VCaP (cell line): Measurements from ENCODE around the gene MCUB.
A peak's percentile ranks its signal among the peaks of the same experiment; 100 is the strongest.

ENCODE experiments used
- H3K27ac ChIP-seq: fragments of 450-650 bp; 2 replicates; pipeline ENCODE4 v1.5.1; 2017
- TF ChIP-seq, protein P1 (sequence below): fragments of 450-650 bp; conservative IDR thresholded peaks from 2 replicates; pipeline ENCODE4 v1.5.1; 2017; ENCODE audit warnings: mild to moderate bottlenecking, moderate library complexity

MCUB gene

GRCh38 chr4:109690690-109691410 is 130.8 kb downstream of the MCUB start:
- H3K27ac ChIP-seq: no peak overlapping the region

GRCh38 chr4:109691411-109691920 is 131.4 kb downstream of the MCUB start:
- H3K27ac ChIP-seq: no peak overlapping the region
- TF ChIP-seq, protein P1, sequence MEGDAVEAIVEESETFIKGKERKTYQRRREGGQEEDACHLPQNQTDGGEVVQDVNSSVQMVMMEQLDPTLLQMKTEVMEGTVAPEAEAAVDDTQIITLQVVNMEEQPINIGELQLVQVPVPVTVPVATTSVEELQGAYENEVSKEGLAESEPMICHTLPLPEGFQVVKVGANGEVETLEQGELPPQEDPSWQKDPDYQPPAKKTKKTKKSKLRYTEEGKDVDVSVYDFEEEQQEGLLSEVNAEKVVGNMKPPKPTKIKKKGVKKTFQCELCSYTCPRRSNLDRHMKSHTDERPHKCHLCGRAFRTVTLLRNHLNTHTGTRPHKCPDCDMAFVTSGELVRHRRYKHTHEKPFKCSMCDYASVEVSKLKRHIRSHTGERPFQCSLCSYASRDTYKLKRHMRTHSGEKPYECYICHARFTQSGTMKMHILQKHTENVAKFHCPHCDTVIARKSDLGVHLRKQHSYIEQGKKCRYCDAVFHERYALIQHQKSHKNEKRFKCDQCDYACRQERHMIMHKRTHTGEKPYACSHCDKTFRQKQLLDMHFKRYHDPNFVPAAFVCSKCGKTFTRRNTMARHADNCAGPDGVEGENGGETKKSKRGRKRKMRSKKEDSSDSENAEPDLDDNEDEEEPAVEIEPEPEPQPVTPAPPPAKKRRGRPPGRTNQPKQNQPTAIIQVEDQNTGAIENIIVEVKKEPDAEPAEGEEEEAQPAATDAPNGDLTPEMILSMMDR: no peak

More at GRCh38 chr4:109690690-109691410, 130.8 kb downstream of the MCUB start:
- TF ChIP-seq, protein P1: no peak

GRCh38 chr4:109698656-109699055 is 138.6 kb downstream of the MCUB start:
- TF ChIP-seq, protein P1: no peak
- H3K27ac ChIP-seq: no peak overlapping the region

GRCh38 chr4:109699553-109700225 is 139.6 kb downstream of the MCUB start:
- TF ChIP-seq, protein P1: no peak
- H3K27ac ChIP-seq: no peak overlapping the region

DNA sequence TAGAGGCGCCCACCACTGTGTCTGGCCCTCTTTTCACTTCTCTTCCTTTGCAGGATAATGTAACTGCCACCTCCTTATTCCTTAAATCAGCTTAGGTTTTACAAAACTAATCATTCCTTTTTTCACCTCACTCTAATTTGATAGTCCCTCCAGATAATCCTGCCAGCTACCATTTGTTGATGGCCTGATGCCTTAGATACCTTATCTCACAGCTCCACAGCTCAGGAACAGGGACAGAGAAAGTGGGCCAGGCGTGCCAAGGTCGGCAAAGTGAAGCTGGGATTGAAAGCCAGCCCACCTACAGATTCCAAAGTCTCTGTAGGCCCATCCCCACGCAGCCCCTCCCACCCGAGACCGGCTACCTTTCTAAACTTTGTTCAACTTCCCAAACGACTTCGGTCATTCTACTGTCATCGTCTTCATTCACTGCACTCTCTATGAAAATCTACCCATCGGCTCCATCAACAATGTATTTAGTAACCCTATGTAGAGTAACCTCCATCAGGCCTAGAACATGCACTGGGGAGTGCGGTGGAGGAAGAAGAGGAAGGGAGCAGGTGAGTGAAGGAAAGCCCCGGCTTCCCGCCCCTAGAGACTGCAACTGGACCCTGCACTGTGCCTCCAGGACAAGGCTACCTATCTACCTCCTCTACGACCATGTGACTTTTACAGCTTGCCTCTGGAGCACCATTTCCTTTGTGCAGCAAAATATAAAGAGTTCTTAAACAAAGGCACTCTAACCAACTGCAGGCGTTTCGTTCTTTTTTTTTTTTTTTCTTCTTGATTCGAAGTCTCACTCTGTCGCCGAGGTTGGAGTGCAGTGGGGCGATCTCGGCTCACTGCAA is 141.7 kb downstream of the MCUB start:
- TF ChIP-seq, protein P1: no peak
- no peak overlapping the region for H3K27ac ChIP-seq

DNA sequence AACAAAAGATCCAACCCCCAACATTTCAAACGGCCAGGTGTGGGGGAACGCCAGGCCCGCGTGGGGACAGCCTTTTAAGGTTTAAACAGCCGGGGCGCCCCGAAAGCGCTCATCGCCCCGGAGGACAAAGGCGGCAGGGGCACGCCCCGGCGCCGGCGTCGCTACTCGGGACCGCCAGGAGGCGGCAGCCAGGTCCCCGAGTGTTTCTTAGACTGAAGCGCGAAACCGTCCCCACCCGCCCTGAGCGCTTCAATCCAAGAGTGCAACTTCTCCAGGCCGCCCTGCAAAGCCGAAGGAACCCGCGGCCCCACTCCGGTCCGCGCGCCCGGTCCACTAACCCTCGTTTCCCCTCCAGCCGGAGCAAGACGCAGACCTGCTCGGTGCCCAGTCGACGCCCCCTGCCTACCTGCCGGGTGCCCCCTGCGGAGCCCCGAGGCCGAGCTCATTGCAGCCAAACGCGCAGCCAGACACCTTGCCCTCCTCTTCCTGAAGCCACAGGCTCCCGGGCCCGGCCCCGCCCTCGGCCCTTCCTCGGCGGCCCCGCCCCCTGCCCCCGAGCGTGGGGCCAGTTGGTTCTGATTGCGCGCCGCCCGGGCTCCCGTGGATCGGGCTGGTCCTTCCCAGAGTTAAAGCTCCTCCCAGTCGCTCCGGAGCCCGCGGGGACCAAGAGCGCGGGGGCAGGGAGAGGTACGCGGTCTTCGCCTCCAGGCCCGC is 143.1 kb downstream of the MCUB start, which contains the start of gene CASP6:
Gene CASP6, minus strand, starts transcription at position 496 of the 714 bp plus-strand sequence. Its CDS starts 50 bp downstream, at position 446.
- TF ChIP-seq, protein P1: peak; percentile 66

More for the DNA sequence above, 143.1 kb downstream of the MCUB start, which contains the start of gene CASP6:
- H3K27ac ChIP-seq: peak within 1 kb of the TSS; percentile 67
